IPS-NIHi7 (cell line): ENCODE data around the gene NES.
A peak's percentile ranks its signal among the peaks of the same experiment; 100 is the strongest.

Experiments
- DNase-seq: peaks from one replicate; pipeline ENCODE4 v3.0.0; 2012; ENCODE audit warnings: mixed read lengths; ENCODE audit errors: extremely low spot score

The NES gene

DNA sequence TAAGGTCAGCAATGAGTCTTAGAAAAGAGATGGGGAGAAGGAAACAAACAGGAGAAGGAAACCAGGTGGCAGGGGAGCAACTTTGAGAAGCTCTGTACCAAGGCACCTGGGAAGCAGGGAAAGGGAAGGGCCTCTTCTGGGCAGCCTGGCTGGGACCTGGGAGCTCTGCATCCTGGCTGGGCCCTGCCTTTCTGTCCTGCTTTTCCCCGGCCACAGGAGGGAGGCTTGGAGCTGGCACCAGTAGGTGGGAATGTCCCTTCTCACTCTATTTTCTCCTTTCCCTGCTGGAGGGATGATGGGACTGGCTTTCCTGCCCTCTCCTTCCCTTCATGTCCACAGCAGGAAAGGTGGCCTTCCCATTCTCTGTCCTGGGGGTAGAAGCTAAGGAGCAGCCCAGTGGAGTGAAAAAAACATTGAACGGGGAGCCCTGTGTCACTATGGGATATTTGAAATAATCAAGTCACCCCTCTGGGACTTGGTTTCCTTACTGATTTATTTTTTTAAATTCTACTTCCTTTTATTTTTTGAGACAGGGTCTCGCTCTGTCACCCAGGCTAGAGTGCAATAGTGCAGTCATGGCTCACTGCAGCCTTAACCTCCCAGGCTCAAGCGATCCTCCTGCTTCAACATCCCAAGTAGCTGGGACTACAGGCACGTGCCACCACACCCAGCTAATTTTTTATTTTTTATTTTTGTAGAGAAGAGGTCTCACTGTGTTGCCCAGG, 5.1 kb upstream of the NES start:
- no peak for DNase-seq

DNA sequence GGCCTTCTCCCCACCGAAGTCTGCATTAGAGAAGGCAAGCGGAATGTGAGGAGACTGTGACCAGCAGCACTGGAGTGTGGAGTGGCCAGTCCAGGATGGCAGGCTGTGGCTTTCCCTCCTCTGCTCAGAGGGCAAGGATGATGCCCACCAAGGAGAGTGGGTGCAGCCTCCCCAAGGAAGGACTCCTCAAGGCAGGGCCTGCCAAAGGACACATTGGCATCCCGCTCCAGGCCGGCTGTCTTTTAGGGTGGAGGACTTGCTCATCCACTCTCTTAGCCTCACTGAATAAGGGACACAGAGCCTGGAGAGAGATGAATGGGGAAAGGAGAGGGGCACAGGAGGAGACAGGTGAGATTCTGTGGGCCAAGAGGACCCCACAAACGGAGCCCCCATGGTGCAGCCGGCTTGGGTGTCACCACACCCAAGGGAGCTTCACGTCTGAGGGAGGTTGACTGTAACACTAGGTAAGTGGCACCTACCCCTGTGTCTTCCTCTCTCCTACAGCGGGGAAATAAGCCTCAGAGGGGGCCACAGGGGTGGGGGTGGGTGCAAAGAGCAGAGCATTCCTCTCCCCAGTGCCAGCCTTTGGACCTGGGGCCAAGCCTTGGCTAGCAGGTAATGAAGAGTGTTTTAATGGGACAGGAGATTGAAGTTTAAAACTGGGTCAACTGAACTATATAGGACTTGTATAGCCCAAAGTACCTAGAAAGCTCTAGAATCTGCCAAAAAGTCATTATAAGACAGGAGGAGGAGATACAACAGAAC, 4.2 kb upstream of the NES start:
- DNase-seq = no peak

DNA sequence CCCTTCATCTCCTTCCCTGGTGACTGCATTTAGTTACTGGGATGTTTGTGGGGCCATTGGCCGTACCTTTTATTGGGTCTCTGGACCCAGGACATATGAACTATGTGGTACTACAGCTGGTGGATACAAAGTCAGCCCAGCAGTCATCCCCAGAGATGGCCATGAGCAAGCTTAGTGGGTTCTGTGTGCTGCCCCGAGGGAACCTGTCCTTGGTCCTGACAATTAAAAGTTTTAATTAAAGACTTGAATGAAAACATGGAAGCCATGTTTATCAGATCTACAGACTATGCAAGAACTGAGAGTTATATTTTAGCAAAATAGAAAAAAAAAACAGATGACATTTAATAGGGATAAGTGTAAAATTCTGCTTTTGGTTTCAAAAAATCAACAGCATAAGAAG, 2.8 kb upstream of the NES start:
- DNase-seq = no peak

DNA sequence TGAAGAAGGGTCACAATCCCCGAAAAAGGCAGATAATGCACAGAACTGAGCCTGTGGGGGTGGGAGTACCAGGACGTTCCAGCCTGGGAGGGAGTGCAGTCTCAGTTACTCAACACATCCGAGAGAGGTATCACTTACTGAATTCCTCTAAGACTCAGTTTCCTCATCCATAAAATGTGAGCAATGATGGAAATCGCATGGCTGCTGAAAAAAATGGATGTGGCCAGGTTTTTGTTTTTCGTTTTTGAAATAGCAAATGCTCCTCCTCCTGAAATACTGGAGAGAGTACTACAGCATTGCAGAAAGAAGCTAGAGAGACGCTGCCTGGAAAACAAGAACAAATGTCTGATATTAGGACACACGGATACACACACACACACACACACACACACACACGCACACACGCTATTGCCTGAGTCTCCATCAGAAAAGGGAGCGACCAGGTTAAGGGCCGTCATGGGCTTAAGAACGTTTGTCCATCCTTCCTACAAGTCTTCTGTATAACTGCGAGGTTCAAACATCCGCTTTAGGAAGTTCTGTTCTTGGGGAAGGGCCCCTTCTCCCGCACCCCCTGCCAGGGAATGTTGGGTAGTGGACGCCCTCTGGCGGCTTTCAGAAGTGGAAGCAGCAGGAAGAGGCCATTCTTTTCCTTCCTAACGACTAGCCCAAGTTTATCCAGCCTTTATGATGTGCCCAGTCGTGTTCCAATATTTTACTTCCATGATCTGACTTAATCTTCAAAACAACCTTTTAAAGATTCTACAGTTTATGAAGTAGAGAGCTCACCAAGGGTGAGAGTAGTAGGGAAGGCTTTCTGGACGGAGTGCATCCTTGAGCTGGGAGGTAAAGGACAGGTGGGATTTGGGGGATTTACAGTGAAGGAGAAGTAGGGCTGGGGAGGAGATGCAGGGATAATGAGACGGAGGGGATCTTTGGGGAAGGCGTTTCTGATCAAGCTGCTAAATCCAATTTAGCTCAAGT, 699 bp upstream of the NES start:
- DNase-seq = no peak

DNA sequence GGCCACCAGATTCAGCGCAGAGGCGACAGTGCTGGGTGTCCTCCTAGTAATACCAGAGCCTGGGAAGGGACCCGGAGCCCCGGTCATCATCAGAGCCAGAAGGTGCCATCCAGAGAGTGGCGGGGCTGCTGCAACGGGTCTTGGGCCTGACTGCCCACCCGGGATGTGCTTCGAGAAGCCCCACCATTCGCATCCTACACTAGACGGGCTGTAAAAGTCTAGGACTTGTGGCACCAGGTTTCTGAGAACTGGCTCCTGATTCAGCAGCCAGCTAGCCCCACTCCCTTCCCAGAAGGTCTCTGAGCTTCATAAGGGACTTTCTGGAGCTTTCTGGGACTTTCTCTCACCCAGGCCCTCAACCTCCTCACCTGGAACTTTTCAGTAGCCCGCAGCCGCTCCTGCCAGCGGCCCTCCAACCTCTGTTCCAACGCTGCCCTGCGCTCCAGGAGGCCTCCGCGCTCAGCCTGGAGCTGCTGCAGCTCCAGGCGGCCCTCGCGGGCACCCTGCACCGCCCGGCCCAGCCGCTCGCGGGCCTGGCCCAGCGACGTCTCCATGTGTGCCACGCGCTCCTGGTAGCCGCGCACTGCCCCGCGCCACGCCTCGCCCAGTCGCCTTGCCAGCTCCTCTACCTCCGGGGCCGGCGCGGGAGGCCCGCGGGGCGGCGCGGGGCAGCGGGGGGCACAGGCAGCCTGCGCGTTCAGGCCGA, 940 bp downstream of the NES start:
- DNase-seq = no peak

DNA sequence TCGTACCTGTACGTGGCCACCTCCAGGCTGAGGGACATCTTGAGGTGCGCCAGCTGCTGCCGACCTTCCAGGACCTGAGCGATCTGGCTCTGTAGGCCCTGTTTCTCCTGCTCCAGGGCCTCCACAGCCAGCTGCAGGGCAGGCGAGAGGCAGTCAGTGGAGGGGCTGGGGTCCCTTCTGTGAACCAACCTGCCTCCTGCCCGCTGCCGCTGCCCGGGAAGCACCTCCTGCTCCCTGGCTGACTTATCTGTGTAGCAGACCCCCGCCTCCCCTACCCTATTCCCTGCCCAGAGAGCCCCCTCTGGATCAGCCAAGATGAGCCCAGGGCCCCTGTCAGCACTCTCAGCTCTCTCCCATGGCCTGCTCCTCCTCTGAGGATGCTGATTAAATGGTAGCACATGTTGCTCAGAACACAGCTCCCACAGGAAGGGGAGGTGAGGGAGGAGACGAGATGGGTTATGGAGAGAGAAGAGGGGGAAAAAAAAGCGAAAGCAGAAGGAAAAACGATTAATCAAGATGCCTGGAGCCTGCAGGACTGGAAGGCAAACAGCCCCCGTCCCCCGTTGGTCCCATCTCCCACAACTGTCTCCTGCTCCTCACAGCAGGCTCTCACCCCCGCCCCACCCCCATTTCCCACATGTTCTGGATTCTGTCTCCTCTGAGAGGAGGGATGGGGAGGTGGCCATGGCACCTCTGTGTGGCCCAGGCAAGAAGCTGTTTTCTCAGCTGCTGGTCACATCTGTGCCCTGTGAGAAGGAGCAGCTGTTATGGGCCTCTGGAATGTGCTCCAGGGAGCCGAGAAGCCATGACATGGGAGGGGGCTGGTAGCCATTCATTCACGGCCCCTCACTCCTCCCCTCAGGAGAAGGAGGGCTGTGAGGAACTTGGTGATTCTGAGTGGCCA, 1.7 kb downstream of the NES start:
- no peak for DNase-seq

DNA sequence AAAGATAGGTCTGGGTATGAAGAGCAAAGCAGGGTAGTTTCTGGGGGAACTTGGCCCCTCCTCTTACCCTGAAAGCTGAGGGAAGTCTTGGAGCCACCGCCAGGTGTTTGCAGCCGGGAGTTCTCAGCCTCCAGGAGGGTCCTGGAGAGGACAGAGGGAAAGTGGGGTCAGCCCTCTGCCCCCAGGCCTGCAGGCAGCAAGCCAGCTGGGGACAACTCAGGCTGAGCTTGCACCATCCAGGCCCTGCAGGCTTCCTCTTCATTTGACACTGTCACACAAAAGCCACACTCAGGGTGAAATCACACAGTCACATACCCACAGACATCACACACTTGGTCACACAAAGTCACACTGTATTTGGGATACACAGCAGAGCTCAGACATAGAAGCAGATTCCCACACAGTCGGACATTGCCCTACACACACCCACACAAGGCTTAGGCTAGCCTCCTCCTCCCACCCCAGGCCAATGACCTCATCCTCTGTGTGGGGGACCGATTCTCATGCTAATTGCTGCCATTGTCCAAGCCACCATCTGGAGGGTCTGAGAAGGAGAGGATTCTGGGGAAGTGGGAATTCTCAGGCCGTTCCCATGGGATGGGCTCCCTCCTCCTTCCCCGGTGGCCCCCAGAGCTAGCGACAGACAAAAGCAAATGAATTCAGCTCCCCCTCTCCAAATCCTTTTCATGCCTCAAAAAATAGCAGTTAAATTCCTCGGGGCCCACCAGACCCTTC, 3.7 kb downstream of the NES start:
- peak; percentile 79 for DNase-seq

DNA sequence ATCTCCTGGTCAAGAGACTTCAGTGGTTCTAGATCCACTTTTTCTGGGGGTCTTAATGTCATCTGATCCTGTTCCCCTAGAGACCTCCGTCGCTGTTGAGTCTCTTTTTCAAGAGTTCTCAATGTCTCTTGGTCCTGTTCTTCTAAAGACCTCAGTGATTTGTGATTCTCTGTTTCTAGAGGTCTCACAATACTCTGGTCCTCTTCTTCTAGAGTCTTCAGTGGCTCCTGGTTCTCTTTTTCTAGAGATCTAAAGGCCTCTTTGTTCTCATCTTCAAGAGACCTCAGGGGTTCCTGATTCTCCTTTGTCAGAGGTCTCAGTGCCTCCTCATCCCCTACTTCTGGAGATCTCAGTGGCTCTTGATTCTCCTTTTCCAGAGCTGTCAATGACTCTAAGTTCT, 5.4 kb downstream of the NES start:
- DNase-seq = no peak

DNA sequence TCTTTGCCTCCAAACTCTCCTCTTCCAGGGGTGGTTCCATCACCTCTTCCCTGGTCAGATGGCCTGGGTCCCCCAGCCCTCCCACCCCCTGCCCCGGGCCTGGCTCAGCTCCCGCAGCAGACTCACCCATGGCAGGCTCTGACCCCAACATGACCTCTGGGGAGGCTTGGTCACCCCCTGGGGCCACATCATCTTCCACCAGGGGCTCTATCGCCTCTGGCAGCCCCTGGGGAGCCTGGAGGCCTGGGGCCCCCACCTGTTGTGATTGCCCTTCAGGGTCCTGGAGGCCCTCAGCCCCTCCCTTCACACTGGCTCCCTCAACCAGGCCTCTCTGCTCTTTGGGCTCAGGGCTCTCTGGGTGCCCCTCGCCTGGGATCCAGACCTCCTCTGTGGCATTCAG, 6.4 kb downstream of the NES start:
- no peak for DNase-seq

DNA sequence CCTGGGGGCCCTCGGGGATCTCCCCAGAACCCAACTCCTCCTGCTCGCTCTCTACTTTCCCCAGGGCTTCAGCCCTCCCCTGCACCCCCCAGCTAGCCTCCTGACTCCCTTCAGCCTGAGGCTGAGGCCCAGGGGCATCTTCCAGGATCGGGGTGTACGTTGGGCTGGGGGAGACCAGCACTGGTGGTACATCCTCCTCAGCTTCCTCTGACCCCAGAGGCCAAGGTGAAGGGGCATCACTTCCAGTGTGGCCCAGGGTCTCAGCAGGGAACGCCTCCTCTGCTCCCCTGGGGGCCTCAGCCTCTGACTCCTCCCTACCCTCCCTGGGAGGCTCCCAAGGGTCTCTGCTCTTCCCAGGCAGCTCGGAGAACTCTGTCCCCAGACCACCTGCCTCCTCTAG, 6.8 kb downstream of the NES start:
- no peak for DNase-seq

DNA sequence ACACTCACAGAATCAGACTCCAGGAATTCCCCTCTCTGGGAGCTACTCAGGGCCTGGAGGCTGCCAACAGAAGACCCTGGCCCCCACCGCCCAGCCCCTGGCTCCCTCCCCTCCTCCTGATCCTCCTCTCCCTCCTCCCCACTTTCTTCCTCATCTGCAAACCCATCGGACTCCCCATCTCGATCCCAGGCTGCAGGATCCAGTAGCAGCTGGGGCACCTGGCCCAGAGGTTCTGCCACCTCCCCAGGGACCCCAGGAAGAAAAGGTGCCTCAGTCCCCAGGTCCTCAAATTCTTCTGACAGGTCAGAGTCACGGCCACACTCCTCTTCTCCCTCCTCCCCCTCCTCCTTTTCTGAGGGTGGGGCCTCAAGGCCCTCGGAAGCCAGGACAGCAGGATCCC, 7.4 kb downstream of the NES start:
- DNase-seq = no peak

DNA sequence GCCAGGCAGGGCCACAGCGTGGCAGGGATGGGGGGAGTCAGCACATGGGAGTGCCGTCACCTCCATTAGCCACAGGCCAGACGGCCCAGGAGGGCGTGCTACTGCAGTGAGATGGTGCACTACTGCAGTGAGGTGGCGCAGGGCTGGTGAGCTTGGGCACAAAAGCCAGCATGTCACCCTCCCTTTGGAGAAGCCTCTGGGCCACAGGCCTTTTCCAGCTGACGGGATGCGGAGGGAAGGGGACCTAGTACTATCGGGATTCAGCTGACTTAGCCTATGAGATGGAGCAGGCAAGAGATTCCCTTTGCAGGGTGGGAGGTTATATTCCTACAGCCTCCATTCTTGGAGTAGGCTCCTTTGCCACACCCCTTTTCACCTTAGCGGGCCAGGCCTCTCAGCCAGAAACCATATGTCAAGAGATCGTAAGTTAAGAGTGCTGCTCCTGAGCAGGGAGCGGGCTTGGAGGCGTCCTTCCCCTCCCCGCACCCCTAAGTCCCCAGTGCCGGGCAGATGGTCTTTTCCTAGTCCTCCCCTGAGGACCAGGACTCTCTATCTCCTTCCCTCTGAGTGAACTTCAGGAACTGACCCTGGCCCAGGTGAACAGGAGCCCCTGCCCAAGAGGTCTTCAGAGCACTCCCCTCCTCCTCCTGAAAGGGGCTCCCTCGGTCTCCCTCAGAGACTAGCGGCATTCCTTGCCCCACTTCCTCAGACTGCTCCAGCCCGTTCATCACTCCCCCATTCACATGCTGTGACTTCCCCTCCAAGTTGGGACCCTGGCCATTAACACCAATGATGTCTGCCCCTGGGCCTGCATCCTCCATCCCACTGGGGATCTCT, 8.2 kb downstream of the NES start:
- DNase-seq = no peak

DNA sequence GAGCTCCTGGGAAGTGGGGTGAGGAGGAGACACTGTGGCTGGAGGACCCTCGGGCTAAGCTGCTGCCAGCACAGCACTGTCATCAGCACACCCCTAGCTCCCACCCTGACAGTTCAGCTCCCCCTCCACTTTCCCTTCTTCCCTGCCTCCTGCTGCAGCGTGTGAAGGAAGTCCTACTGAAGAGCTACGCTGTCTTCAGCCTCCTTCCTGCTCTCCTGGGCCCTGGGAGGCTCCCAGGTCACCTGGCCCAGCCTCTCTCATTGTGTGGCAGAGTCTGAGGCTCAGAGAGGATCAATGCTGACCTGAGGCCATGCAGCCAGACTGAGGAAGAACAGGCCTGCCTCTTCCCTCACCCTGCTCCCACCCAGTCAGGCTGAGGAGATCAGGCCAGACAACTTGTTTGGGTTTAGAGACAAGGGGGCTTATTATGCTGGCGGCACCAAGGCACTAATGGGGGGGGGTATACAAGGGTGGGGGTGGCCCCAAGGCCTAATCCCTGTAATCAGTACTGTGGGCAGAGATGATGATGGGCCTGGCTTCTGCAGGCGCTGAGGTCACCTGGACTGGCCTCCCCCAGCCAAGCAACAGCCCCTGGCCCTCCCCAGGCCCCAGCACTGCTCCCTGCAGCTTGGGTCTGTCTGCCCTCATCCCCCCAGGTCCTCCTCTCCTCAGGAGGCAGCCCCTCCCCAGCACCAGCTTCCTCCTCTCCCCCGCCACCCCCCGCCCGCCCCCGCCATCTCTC, 9.1 kb downstream of the NES start:
- no peak for DNase-seq

DNA sequence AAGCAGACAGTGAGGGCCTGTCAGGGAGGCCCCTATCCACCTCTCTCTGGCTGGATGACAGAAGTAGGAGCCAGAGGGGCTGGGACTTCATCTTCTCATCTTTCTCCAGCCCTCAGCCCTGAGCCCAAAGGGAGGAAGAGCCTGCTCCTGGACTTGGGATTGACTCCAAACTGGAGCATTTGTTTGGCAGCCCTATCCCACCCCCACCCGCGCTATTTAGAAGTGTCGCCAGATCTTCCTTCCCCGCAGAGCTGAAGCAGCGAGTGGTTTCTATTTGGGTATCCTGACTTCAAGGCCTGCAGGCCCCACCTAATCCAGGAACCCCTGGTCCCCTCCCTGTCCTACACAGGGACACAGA, 9.6 kb downstream of the NES start:
- DNase-seq = no peak

DNA sequence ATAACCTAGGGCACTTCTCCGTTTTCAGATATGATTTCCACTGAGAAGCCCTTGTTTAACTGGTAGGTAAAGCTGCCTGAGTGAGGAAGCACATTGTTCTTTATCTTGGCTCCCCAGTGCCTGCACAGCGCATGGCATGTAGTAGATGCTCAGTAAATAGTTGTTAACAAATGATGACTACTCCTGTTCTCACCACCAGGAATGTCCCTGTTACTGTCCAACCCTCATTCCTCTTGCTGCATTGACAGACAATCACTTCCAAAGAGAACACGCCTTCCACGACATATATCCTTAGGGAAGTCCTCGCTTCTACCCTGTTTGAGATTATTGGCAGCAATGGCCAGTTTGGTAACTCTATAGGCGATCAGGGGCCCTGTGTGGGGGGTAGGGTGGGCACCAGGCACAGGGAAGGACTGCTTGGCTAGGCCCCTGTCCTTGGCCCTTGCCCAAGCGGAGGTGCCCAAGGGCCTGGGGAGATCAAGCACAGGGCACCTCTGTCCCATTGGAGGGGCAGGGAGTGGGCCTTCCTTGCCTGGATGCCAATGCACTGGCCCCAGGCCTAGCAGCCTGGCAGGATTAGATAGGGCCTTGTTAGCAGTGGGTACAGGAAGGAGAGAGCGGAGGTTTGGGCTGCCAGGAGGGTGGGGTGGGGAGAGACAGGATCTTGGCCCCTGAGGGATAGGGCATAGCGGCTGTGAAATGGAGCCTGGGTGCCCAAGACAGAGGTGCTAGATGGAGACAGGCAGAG, 10.2 kb downstream of the NES start:
- no peak for DNase-seq

DNA sequence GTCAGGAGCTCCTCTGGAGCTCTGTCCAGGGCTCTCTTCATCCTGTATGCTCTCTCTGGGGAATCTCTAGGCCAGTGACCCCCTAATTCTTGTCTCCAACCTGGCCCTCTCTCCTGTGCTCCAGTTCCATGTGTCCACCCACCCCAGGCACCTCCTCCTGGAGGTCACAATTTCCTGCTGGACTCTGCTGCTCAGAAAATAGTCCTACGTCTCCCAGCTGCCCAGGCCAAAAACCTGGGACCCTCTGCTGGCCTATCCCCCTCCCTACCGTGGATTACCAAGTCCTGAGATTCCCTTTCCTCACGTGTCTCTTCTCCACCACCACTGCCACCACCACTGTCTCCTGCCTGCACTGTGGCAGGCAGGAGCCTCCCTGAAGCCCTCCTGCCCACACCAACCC, 11.7 kb downstream of the NES start:
- DNase-seq = no peak

DNA sequence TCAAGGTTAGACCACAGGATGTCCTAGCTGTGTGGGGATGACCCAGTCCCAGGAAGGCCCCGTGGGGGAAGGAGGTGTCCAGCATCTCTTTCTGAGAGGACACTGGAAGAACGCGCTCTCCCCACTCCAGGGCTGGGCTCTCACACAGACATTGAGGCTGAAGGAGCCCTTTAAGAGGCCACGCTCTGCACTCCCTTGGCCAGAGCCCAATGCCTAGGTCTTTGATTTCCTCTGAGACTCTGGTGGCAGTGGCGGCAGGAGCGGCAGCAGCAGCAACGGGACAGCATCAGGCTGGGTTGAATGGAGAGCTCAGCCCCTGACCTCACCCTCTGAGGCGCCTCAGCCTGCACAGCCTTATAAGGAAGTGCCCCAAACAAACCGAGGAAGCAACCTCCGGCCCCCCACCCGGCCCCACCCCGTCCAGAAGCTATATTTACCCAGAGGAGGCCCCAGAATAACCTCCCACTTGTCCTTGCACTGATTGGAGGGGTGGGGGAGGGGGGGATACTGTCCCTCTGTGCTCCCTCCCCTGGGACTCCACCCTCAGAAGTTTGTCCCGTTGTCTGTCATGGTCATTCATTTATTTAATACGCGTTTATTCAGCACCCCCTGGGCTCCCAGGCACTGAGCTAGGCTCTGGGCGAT, 12.3 kb downstream of the NES start:
- DNase-seq = no peak
